ENCODE results near the gene FAR2.

DNA sequence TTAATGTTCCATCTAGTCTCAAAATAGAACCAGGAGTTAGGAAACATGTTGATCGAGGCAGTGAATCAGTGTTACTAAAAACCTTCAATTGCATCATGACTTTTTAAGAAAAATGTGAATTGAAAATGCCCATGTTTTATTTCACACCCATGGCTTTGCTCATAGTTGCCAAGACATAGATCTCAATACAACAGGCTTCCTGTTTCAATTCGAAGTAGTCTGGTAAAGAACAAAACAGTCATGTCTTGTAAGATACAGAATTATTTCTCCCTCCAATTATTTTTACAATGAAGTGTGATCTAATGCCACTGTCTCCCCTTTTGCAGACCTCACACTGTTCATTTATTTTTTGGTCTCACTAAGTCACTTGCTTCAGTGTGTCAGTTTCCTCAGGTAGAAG is 44.6 kb upstream of the FAR2 start:
- TF ChIP-seq, protein P1, sequence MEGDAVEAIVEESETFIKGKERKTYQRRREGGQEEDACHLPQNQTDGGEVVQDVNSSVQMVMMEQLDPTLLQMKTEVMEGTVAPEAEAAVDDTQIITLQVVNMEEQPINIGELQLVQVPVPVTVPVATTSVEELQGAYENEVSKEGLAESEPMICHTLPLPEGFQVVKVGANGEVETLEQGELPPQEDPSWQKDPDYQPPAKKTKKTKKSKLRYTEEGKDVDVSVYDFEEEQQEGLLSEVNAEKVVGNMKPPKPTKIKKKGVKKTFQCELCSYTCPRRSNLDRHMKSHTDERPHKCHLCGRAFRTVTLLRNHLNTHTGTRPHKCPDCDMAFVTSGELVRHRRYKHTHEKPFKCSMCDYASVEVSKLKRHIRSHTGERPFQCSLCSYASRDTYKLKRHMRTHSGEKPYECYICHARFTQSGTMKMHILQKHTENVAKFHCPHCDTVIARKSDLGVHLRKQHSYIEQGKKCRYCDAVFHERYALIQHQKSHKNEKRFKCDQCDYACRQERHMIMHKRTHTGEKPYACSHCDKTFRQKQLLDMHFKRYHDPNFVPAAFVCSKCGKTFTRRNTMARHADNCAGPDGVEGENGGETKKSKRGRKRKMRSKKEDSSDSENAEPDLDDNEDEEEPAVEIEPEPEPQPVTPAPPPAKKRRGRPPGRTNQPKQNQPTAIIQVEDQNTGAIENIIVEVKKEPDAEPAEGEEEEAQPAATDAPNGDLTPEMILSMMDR (IDR thresholded peaks at IDR 0.05; ENCODE audit: low read depth, low read length, missing input control) = no peak
- no peak for TF ChIP-seq GABPA (IDR thresholded peaks at IDR 0.05 in 1 of 2, conservative IDR thresholded peaks at IDR 0.05 in 1 of 2)
- TF ChIP-seq TAF1 (conservative IDR thresholded peaks at IDR 0.05) = no peak
- no peak for TF ChIP-seq MAX (IDR thresholded peaks at IDR 0.05)
- TF ChIP-seq RAD21 (IDR thresholded peaks at IDR 0.05) = no peak
- no peak for TF ChIP-seq SP1 (IDR thresholded peaks at IDR 0.05)
- no peak for TF ChIP-seq ATF3 (IDR thresholded peaks at IDR 0.05)
- no peak for TF ChIP-seq NR2F2 (IDR thresholded peaks at IDR 0.05)
- no peak for TF ChIP-seq YY1 (IDR thresholded peaks at IDR 0.05)
- no peak for TF ChIP-seq JUND (IDR thresholded peaks at IDR 0.05)
- TF ChIP-seq REST (IDR thresholded peaks at IDR 0.05) = no peak
- no peak for TF ChIP-seq EGR1 (IDR thresholded peaks at IDR 0.05; ENCODE audit: low read depth in 2 of 2)
- no peak for TF ChIP-seq ZBTB33 (IDR thresholded peaks at IDR 0.05)
